Measurements from ENCODE around the gene SP5.
"Not testable (repeated sequence)": the region's sequence is repeated elsewhere in the genome, so short reads cannot be mapped to it uniquely, and the experiment has no call there.

Gene SP5

DNA sequence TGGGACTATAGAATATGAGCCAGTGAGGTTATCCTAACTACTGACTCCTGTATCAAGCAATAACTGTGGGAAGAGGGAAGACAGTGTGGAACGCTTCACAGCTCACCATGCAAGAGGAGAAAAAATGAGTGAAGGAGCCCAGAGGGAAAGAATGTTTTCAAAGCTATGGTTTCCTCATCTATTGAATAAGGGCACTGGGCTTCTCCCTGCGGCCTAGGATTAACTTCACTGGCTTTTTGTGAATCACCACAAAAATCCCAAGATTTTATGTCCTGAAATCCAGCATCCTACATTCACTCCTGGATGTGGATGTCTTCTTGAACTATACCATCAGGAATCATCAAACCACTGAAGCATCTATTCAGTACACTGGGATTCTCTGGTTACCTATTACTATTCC, 44.5 kb upstream of the SP5 start:
- no peaks in the 10 kb centered on the region for H3K9me3 ChIP-seq (ENCODE audit: insufficient read depth, low read depth, low read length)
- H3K9me2 ChIP-seq (replicated peaks; ENCODE audit: low read depth, low read length), result no peaks in the 10 kb centered on the region
- H2AFZ ChIP-seq (ENCODE audit: low read length), result no peak overlapping the region
- no peaks in the 10 kb centered on the region for H3K79me2 ChIP-seq (ENCODE audit: insufficient read depth, low read length)
- no peak overlapping the region for H3K9ac ChIP-seq (ENCODE audit: low read depth, low read length, poor library complexity, severe bottlenecking)
- no peaks in the 10 kb centered on the region for H3K27me3 ChIP-seq (ENCODE audit: insufficient read depth, low read length, poor library complexity, severe bottlenecking)
- H3K4me1 ChIP-seq (ENCODE audit: insufficient read depth, low read length, poor library complexity, severe bottlenecking), result no peaks in the 10 kb centered on the region
- no peak for TF ChIP-seq EZH2phosphoT487 (IDR thresholded peaks at IDR 0.05; ENCODE audit: borderline replicate concordance)
- TF ChIP-seq, protein P1, sequence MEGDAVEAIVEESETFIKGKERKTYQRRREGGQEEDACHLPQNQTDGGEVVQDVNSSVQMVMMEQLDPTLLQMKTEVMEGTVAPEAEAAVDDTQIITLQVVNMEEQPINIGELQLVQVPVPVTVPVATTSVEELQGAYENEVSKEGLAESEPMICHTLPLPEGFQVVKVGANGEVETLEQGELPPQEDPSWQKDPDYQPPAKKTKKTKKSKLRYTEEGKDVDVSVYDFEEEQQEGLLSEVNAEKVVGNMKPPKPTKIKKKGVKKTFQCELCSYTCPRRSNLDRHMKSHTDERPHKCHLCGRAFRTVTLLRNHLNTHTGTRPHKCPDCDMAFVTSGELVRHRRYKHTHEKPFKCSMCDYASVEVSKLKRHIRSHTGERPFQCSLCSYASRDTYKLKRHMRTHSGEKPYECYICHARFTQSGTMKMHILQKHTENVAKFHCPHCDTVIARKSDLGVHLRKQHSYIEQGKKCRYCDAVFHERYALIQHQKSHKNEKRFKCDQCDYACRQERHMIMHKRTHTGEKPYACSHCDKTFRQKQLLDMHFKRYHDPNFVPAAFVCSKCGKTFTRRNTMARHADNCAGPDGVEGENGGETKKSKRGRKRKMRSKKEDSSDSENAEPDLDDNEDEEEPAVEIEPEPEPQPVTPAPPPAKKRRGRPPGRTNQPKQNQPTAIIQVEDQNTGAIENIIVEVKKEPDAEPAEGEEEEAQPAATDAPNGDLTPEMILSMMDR (conservative IDR thresholded peaks at IDR 0.05; ENCODE audit: low read length), result no peak
- no peak overlapping the region for H3K4me2 ChIP-seq (ENCODE audit: low read depth, low read length, poor library complexity, severe bottlenecking)
- no peak overlapping the region for H3K4me3 ChIP-seq (ENCODE audit: low read length, poor library complexity, severe bottlenecking)
- no peaks in the 10 kb centered on the region for H4K20me1 ChIP-seq (ENCODE audit: insufficient read depth, low read length, poor library complexity, severe bottlenecking)
- no peaks in the 10 kb centered on the region for H3F3A ChIP-seq (ENCODE audit: low read depth)
- no peaks in the 10 kb centered on the region for H3K36me3 ChIP-seq (ENCODE audit: insufficient read depth, low read length)

DNA sequence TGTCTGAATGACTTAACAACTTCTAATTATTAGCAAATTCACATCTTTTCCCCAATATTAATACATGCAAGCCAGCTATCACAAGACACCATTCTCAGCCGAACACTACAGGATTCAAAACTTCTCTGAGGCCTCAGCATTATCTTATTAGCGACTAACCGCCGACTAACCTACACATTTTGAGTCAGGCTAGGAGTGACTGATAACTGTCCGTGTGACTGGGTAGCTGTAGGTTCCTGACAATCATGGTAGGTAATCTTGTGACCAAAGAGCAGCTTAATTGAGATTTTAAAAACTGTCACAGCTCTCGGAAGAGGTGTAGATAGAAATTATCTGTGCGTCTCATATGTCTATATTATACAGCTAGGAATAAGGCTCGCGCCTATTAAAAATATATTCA, 44.1 kb upstream of the SP5 start:
- no peaks in the 10 kb centered on the region for H3F3A ChIP-seq (ENCODE audit: low read depth)
- TF ChIP-seq, protein P1 (conservative IDR thresholded peaks at IDR 0.05; ENCODE audit: low read length), result no peak
- TF ChIP-seq EZH2phosphoT487 (IDR thresholded peaks at IDR 0.05; ENCODE audit: borderline replicate concordance), result no peak
- no peak overlapping the region for H3K4me3 ChIP-seq (ENCODE audit: low read length, poor library complexity, severe bottlenecking)
- H3K9me3 ChIP-seq (ENCODE audit: insufficient read depth, low read depth, low read length), result no peaks in the 10 kb centered on the region
- no peak overlapping the region for H2AFZ ChIP-seq (ENCODE audit: low read length)
- no peaks in the 10 kb centered on the region for H4K20me1 ChIP-seq (ENCODE audit: insufficient read depth, low read length, poor library complexity, severe bottlenecking)
- no peaks in the 10 kb centered on the region for H3K79me2 ChIP-seq (ENCODE audit: insufficient read depth, low read length)
- no peaks in the 10 kb centered on the region for H3K36me3 ChIP-seq (ENCODE audit: insufficient read depth, low read length)
- no peaks in the 10 kb centered on the region for H3K4me1 ChIP-seq (ENCODE audit: insufficient read depth, low read length, poor library complexity, severe bottlenecking)
- H3K9ac ChIP-seq (ENCODE audit: low read depth, low read length, poor library complexity, severe bottlenecking), result no peak overlapping the region
- H3K27me3 ChIP-seq (ENCODE audit: insufficient read depth, low read length, poor library complexity, severe bottlenecking), result no peaks in the 10 kb centered on the region
- no peak overlapping the region for H3K4me2 ChIP-seq (ENCODE audit: low read depth, low read length, poor library complexity, severe bottlenecking)
- H3K9me2 ChIP-seq (replicated peaks; ENCODE audit: low read depth, low read length), result no peaks in the 10 kb centered on the region

DNA sequence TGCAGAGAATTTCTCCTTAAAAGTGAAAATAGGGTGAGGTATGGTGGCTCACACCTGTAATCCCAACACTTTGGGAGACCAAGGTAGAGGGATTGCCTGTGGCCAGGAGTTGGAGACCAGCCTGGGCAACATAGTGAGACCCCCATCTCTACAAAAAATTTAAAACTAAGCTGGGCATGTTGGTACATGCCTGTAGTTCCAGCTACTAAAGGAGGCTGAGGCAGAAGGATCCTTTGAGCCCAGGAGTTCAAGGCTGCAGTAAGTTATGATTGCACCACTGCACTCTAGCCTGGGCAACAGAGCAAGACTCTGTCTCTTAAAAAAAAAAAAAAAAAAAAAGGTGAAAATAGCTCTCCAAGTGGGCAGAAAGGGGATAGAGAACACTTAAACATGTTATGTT, 40.9 kb upstream of the SP5 start:
- H3K27me3 ChIP-seq (ENCODE audit: insufficient read depth, low read length, poor library complexity, severe bottlenecking); H3K4me3 ChIP-seq (ENCODE audit: low read length, poor library complexity, severe bottlenecking); H3K4me2 ChIP-seq (ENCODE audit: low read depth, low read length, poor library complexity, severe bottlenecking); H3K9me3 ChIP-seq (ENCODE audit: insufficient read depth, low read depth, low read length); H3K36me3 ChIP-seq (ENCODE audit: insufficient read depth, low read length); H4K20me1 ChIP-seq (ENCODE audit: insufficient read depth, low read length, poor library complexity, severe bottlenecking); H3F3A ChIP-seq (ENCODE audit: low read depth); H3K9me2 ChIP-seq (replicated peaks; ENCODE audit: low read depth, low read length); H3K79me2 ChIP-seq (ENCODE audit: insufficient read depth, low read length); H3K9ac ChIP-seq (ENCODE audit: low read depth, low read length, poor library complexity, severe bottlenecking); H3K4me1 ChIP-seq (ENCODE audit: insufficient read depth, low read length, poor library complexity, severe bottlenecking); H2AFZ ChIP-seq (ENCODE audit: low read length): not testable (repeated sequence)

DNA sequence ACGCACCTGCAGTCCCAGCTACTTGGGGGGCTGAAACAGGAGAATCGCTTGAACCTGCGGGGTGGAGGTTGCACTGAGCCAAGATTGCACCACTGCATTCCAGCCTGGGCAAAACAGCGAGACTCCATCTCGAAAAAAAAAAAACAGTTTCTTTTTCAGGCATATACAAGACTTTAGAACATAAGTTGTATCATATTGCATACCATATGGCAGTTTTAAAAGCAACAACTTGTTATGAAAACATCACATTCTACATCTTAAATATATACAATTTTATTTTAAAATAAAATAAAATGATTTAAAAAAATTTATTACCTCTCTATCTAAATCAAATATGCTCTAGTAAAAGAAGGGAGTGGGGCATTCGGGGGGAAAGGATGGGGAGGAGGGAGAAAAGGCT, 39.4 kb upstream of the SP5 start:
- no peak overlapping the region for H3K4me3 ChIP-seq (ENCODE audit: low read length, poor library complexity, severe bottlenecking)
- H3K4me2 ChIP-seq (ENCODE audit: low read depth, low read length, poor library complexity, severe bottlenecking), result no peak overlapping the region
- no peak overlapping the region for H3K9ac ChIP-seq (ENCODE audit: low read depth, low read length, poor library complexity, severe bottlenecking)
- H3K36me3 ChIP-seq (ENCODE audit: insufficient read depth, low read length), result no peaks in the 10 kb centered on the region
- H3K9me3 ChIP-seq (ENCODE audit: insufficient read depth, low read depth, low read length), result no peaks in the 10 kb centered on the region
- H3K27me3 ChIP-seq (ENCODE audit: insufficient read depth, low read length, poor library complexity, severe bottlenecking), result no peaks in the 10 kb centered on the region
- no peaks in the 10 kb centered on the region for H3K79me2 ChIP-seq (ENCODE audit: insufficient read depth, low read length)
- H4K20me1 ChIP-seq (ENCODE audit: insufficient read depth, low read length, poor library complexity, severe bottlenecking), result no peaks in the 10 kb centered on the region
- no peaks in the 10 kb centered on the region for H3K9me2 ChIP-seq (replicated peaks; ENCODE audit: low read depth, low read length)
- TF ChIP-seq EZH2phosphoT487 (IDR thresholded peaks at IDR 0.05; ENCODE audit: borderline replicate concordance), result no peak
- TF ChIP-seq, protein P1 (conservative IDR thresholded peaks at IDR 0.05; ENCODE audit: low read length), result no peak
- H3K4me1 ChIP-seq (ENCODE audit: insufficient read depth, low read length, poor library complexity, severe bottlenecking), result peaks cover 3% of the 10 kb centered on the region
- H3F3A ChIP-seq (ENCODE audit: low read depth), result no peaks in the 10 kb centered on the region
- no peak overlapping the region for H2AFZ ChIP-seq (ENCODE audit: low read length)

All from Loucy (cell line).